Sigmoid colon (tissue), 7 donors: ENCODE data around the gene KAT2B. TPM values are rescaled to one million over a fixed set of nuclear protein-coding genes. Genes with fewer than 3 reads are reported as not detected.

Experiments
- DNase-seq: peaks from one replicate; pipeline ENCODE4 v3.0.0-alpha.2; 2019
- H3K27ac ChIP-seq, 4 donors: fragments of 200-600 bp; sonication (generic); one replicate each; pipeline ENCODE4 v1.5.1; 2016 to 2019; ENCODE audit warnings: mild to moderate bottlenecking in 1 of 4
- H3K27me3 ChIP-seq, 3 donors: fragments of 200-600 bp; sonication (generic); one replicate each; pipeline ENCODE4 v1.5.1; 2019; ENCODE audit warnings: mild to moderate bottlenecking in 1 of 3
- H3K36me3 ChIP-seq, 4 donors: fragments of 200-600 bp; sonication (generic); one replicate each; pipeline ENCODE4 v1.5.1; 2016 to 2019
- H3K4me1 ChIP-seq, 4 donors: fragments of 200-600 bp; sonication (generic); one replicate each; pipeline ENCODE4 v1.5.1; 2017 to 2019
- H3K4me3 ChIP-seq, 4 donors: fragments of 200-600 bp; sonication (generic); one replicate each; pipeline ENCODE4 v1.5.1; 2017 to 2019; ENCODE audit warnings: mild to moderate bottlenecking in 2 of 4, moderate library complexity in 1 of 4
- H3K9me3 ChIP-seq, 4 donors: fragments of 200-600 bp in 3 of 4; sonication (generic) in 3 of 4; one replicate each; pipeline versions ENCODE4 v1.5.1 to v1.6.1; 2013 to 2019
- CTCF ChIP-seq, 4 experiments: fragments of 450-650 bp in 3 of 4; fragments of 200-600 bp in 1 of 4; IDR thresholded peaks; one replicate each; pipeline ENCODE4 v1.5.1; 2016 to 2019; ENCODE audit warnings: antibody characterized with exemption in 4 of 4, mild to moderate bottlenecking in 3 of 4, moderate library complexity in 2 of 4
- EP300 ChIP-seq, 4 donors: sonication (generic); formaldehyde crosslinking; IDR thresholded peaks; one replicate each; pipeline ENCODE4 v1.6.1; 2017; ENCODE audit warnings: antibody characterized with exemption in 4 of 4
- POLR2A ChIP-seq, 2 donors: fragments of 450-650 bp; IDR thresholded peaks; one replicate each; pipeline ENCODE4 v1.6.1; 2016; ENCODE audit warnings: antibody characterized with exemption in 2 of 2, mild to moderate bottlenecking in 2 of 2, moderate library complexity in 2 of 2
- POLR2AphosphoS5 ChIP-seq, 4 donors: sonication (generic); formaldehyde crosslinking; IDR thresholded peaks; one replicate each; pipeline ENCODE4 v1.6.1; 2017; ENCODE audit warnings: antibody characterized with exemption in 4 of 4
- WGBS, 2 donors: extraction: QIAGEN DNeasy Blood & Tissue Kit; methylation state at CpG; one replicate each; pipeline ENCODE4 v1.1.7; 2013; 5-methylcytosine and 5-hydroxymethylcytosine counted together
- intact Hi-C: fragments of 100-400 bp; cut with DNase I; formaldehyde crosslinking; loops from one replicate; pipeline ENCODE4 v1.15.1; 2023
- polyA plus RNA-seq, 3 donors: library from polyadenylated mRNA; stranded (reverse); fragments of 200-250 nt; gene quantifications; one replicate each; pipeline ENCODE4 v1.2.3, GENCODE V29; 2013
- total RNA-seq, 4 donors: library from RNA; depleted of rRNA; stranded (reverse); fragments of >200 nt; gene quantifications; one replicate each; pipeline ENCODE4 v1.1.0, GENCODE V29; 2016
- donor health status: healthy with polysubstance abuse.
- donor health status: Bipolar disorder and iron deficiency.
- donor health status: healthy.

KAT2B gene
- total RNA-seq (10 to 100 TPM; 27.2 to 49.2 (median 42.1) TPM), polyA plus RNA-seq (10 to 100 TPM; 10.8 to 18.7 (median 14.4) TPM)

GRCh38 chr3:20039765-20040547, at the start of gene KAT2B:
KAT2B (plus strand) TSS chr3:20040446; CDS start chr3:20040478, 32 bp downstream.
- DNase-seq: peak; percentile 89
- Histone ChIP-seq H3K4me3 (peak within 1 kb of the TSS; percentile 72 to 80 (median 74)), H3K27me3 (no peaks in the 10 kb centered on the region), H3K4me1 (peaks cover 0 to 44% (median 35%) of the 10 kb centered on the region in 4 donors), H3K9me3 (no peaks in the 10 kb centered on the region), H3K27ac (peak within 1 kb of the TSS; percentile 95 to 99 (median 98)), H3K36me3 (no peaks in the 10 kb centered on the region)
- WGBS, 2 donors: 1% methylated on average over 68 to 75 of the region's 75 CpGs
- TF ChIP-seq EP300 (IDR thresholded peaks at IDR 0.05): no peak
- TF ChIP-seq POLR2A (IDR thresholded peaks at IDR 0.05): peak in 1 of 2 donors; percentile 33
- peak; percentile 43 to 75 (median 60) for TF ChIP-seq CTCF (IDR thresholded peaks at IDR 0.05)
- TF ChIP-seq POLR2AphosphoS5 (IDR thresholded peaks at IDR 0.05): peak; percentile 60 to 79 (median 73)
- intact Hi-C loops: loop anchor here (2.0 to 5.0 kb wide), 3 partner anchors 102 to 153 kb away; partner anchors contain the start of gene SGO1

- no peak for TF ChIP-seq CTCF (IDR thresholded peaks at IDR 0.05)
- H3K36me3 ChIP-seq: no peaks in the 10 kb centered on the region
- WGBS, 2 donors: 95 to 96% methylated on average over 2 of the region's 2 CpGs
- no peaks in the 10 kb centered on the region for H3K27me3 ChIP-seq
- intact Hi-C loops: no loop called here
- no peak overlapping the region for H3K27ac ChIP-seq
- no peak for DNase-seq
- H3K9me3 ChIP-seq: no peaks in the 10 kb centered on the region
- no peaks in the 10 kb centered on the region for H3K4me1 ChIP-seq
- H3K4me3 ChIP-seq: no peak overlapping the region
Observed at GRCh38 chr3:19994796-19995195, 45.5 kb upstream of the KAT2B start.

GRCh38 chr3:19997502-19997901, 42.7 kb upstream of the KAT2B start:
- WGBS, 2 donors: 81 to 93% methylated on average over 4 of the region's 4 CpGs
- Histone ChIP-seq H3K27ac (no peak overlapping the region), H3K27me3 (no peaks in the 10 kb centered on the region), H3K4me3 (no peak overlapping the region), H3K36me3 (no peaks in the 10 kb centered on the region), H3K4me1 (no peaks in the 10 kb centered on the region), H3K9me3 (no peaks in the 10 kb centered on the region)
- DNase-seq: no peak
- TF ChIP-seq CTCF (IDR thresholded peaks at IDR 0.05) (no peak), EP300 (IDR thresholded peaks at IDR 0.05) (no peak), POLR2AphosphoS5 (IDR thresholded peaks at IDR 0.05) (no peak), POLR2A (IDR thresholded peaks at IDR 0.05) (no peak)
- intact Hi-C loops: no loop called here

- 69 to 77% methylated on average over 3 of the region's 3 CpGs for WGBS, 2 donors
- H3K4me1 ChIP-seq: no peaks in the 10 kb centered on the region
- H3K9me3 ChIP-seq: no peaks in the 10 kb centered on the region
- no peak overlapping the region for H3K27ac ChIP-seq
- no peak overlapping the region for H3K4me3 ChIP-seq
- TF ChIP-seq EP300 (IDR thresholded peaks at IDR 0.05) (no peak), POLR2AphosphoS5 (IDR thresholded peaks at IDR 0.05) (no peak), POLR2A (IDR thresholded peaks at IDR 0.05) (no peak), CTCF (IDR thresholded peaks at IDR 0.05) (no peak)
- DNase-seq: no peak
- H3K27me3 ChIP-seq: no peaks in the 10 kb centered on the region
- no peaks in the 10 kb centered on the region for H3K36me3 ChIP-seq
- intact Hi-C loops: no loop called here
Observed at GRCh38 chr3:20001932-20002331, 38.3 kb upstream of the KAT2B start.
